ENCODE results near the gene METTL26.

METTL26 gene

DNA sequence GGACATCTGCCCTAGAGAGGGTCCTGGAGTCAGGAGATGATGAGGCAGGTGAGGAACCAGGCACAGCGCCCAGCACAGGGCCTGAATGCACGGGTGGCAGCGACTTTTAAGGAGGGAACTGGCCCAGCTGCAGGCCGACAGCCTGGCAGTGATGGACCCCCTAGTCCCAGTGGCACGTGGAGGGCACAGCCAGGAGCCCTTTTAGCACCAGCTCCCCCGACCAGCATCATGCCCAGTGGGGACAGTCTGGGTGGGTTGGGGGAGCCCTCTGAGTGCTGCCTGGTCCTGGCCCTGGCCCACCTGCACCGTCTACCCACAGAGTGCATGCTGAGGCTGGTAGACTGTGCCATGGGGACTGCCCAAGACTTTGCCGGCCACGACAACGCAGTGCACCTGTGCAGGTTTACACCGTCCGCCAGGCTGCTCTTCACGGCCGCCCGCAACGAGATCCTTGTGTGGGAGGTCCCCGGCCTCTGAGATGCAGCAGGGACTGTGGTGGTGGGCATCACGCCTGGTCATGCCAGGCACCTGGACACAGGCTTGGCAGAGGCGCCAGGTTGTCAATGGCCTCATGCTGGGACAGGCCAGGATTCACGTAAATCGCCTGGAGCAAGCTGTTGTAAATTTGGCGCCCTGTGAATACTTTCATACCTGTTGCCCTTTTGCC is 31.1 kb upstream of the METTL26 start:
- TF ChIP-seq, protein P1, sequence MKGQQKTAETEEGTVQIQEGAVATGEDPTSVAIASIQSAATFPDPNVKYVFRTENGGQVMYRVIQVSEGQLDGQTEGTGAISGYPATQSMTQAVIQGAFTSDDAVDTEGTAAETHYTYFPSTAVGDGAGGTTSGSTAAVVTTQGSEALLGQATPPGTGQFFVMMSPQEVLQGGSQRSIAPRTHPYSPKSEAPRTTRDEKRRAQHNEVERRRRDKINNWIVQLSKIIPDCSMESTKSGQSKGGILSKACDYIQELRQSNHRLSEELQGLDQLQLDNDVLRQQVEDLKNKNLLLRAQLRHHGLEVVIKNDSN (IDR thresholded peaks at IDR 0.05) = no peak
- no peak for TF ChIP-seq TAF1 (IDR thresholded peaks at IDR 0.05; ENCODE audit: low read depth)
- TF ChIP-seq RAD21 (IDR thresholded peaks at IDR 0.05; ENCODE audit: low read depth) = no peak
- no peak for TF ChIP-seq EP300 (IDR thresholded peaks at IDR 0.05; ENCODE audit: borderline replicate concordance)
- TF ChIP-seq YY1 (IDR thresholded peaks at IDR 0.05; ENCODE audit: low read depth) = no peak
- no peak for TF ChIP-seq NFIC (IDR thresholded peaks at IDR 0.05)
- TF ChIP-seq ZBTB7A (IDR thresholded peaks at IDR 0.05; ENCODE audit: low read depth) = no peak

DNA sequence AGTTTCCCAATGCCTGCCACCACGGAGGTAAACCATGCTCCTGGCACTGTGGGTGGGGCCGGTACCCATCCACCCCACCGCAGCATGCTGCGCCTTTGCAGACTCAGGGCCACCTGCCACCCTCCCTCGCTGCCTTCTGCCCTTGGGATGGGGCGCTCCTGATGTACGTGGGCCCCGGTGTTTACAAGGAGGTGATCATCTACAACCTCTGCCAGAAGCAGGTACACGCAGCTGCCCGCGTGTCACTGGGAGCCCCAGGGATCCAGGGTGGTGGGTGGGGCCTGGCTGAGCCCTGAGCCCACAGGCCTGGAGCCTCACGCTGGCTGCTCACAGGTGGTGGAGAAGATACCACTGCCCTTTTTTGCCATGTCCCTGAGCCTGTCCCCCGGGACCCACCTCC is 30.5 kb upstream of the METTL26 start:
- TF ChIP-seq, protein P1 (IDR thresholded peaks at IDR 0.05) = no peak
- TF ChIP-seq EGR1 (IDR thresholded peaks at IDR 0.05) = no peak
- TF ChIP-seq, protein P2, sequence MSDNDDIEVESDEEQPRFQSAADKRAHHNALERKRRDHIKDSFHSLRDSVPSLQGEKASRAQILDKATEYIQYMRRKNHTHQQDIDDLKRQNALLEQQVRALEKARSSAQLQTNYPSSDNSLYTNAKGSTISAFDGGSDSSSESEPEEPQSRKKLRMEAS (IDR thresholded peaks at IDR 0.05) = no peak
- TF ChIP-seq TAF1 (IDR thresholded peaks at IDR 0.05; ENCODE audit: low read depth) = no peak
- TF ChIP-seq CREB1 (IDR thresholded peaks at IDR 0.05; ENCODE audit: low read depth) = no peak
- no peak for TF ChIP-seq NFIC (IDR thresholded peaks at IDR 0.05)
- no peak for TF ChIP-seq FOXM1 (IDR thresholded peaks at IDR 0.05; ENCODE audit: borderline replicate concordance, low read depth)
- no peak for TF ChIP-seq CEBPB (IDR thresholded peaks at IDR 0.05)
- TF ChIP-seq TEAD4 (IDR thresholded peaks at IDR 0.05) = no peak
- no peak for TF ChIP-seq ZBTB7A (IDR thresholded peaks at IDR 0.05; ENCODE audit: low read depth)
- TF ChIP-seq YY1 (IDR thresholded peaks at IDR 0.05; ENCODE audit: low read depth) = no peak
- no peak for TF ChIP-seq TCF12 (IDR thresholded peaks at IDR 0.05; ENCODE audit: low read depth)
- no peak for TF ChIP-seq RAD21 (IDR thresholded peaks at IDR 0.05; ENCODE audit: low read depth)
- no peak for TF ChIP-seq EP300 (IDR thresholded peaks at IDR 0.05; ENCODE audit: borderline replicate concordance)
- TF ChIP-seq, protein P3, sequence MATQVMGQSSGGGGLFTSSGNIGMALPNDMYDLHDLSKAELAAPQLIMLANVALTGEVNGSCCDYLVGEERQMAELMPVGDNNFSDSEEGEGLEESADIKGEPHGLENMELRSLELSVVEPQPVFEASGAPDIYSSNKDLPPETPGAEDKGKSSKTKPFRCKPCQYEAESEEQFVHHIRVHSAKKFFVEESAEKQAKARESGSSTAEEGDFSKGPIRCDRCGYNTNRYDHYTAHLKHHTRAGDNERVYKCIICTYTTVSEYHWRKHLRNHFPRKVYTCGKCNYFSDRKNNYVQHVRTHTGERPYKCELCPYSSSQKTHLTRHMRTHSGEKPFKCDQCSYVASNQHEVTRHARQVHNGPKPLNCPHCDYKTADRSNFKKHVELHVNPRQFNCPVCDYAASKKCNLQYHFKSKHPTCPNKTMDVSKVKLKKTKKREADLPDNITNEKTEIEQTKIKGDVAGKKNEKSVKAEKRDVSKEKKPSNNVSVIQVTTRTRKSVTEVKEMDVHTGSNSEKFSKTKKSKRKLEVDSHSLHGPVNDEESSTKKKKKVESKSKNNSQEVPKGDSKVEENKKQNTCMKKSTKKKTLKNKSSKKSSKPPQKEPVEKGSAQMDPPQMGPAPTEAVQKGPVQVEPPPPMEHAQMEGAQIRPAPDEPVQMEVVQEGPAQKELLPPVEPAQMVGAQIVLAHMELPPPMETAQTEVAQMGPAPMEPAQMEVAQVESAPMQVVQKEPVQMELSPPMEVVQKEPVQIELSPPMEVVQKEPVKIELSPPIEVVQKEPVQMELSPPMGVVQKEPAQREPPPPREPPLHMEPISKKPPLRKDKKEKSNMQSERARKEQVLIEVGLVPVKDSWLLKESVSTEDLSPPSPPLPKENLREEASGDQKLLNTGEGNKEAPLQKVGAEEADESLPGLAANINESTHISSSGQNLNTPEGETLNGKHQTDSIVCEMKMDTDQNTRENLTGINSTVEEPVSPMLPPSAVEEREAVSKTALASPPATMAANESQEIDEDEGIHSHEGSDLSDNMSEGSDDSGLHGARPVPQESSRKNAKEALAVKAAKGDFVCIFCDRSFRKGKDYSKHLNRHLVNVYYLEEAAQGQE (IDR thresholded peaks at IDR 0.05; ENCODE audit: low read depth) = no peak

DNA sequence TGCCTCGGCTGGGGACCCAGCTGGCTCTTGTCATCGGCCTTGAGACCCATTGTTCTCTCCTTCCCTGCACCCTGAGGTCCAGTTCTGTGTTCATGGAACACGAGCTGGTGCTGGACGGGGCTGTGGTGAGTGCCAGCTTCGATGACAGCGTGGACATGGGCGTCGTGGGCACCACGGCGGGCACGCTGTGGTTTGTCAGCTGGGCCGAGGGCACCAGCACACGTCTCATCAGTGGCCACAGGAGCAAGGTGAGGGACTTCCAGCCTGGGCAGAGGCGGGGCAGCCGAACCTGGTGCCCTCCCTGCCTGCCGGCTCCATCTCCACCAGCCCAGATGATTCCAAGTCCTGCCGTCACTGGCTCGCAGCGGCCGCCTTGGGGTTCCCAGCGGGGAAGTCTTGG is 26.5 kb upstream of the METTL26 start:
- TF ChIP-seq, protein P3 (IDR thresholded peaks at IDR 0.05; ENCODE audit: low read depth) = no peak
- TF ChIP-seq, protein P1 (IDR thresholded peaks at IDR 0.05) = no peak
- TF ChIP-seq RAD21 (IDR thresholded peaks at IDR 0.05; ENCODE audit: low read depth) = no peak
- no peak for TF ChIP-seq ZBTB7A (IDR thresholded peaks at IDR 0.05; ENCODE audit: low read depth)
- TF ChIP-seq NFIC (IDR thresholded peaks at IDR 0.05) = no peak
- TF ChIP-seq CREB1 (IDR thresholded peaks at IDR 0.05; ENCODE audit: low read depth) = no peak
- TF ChIP-seq TEAD4 (IDR thresholded peaks at IDR 0.05) = no peak
- TF ChIP-seq, protein P2 (IDR thresholded peaks at IDR 0.05) = no peak
- no peak for TF ChIP-seq FOXM1 (IDR thresholded peaks at IDR 0.05; ENCODE audit: borderline replicate concordance, low read depth)
- TF ChIP-seq YY1 (IDR thresholded peaks at IDR 0.05; ENCODE audit: low read depth) = no peak
- no peak for TF ChIP-seq EGR1 (IDR thresholded peaks at IDR 0.05)
- TF ChIP-seq TCF12 (IDR thresholded peaks at IDR 0.05; ENCODE audit: low read depth) = no peak
- TF ChIP-seq TAF1 (IDR thresholded peaks at IDR 0.05; ENCODE audit: low read depth) = no peak
- no peak for TF ChIP-seq EP300 (IDR thresholded peaks at IDR 0.05; ENCODE audit: borderline replicate concordance)
- no peak for TF ChIP-seq CEBPB (IDR thresholded peaks at IDR 0.05)

DNA sequence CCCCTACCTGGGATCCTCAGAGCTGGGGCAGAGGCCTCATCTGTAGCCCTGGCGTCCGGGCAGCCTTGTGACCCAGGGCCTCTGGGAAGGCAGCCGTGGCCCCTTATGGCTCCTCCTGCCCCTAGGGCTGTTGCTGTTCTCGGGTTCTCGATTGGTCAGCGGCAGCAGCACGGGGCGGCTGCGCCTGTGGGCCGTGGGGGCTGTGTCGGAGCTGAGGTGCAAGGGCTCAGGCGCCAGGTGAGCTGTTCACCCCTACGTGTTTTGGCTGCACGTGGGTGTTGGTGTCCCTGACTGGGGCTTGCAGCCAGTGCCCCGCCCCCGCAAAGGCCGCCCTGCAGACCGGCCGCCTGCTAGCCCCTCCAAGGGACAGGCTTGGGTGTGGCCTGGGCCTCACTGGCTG is 26.0 kb upstream of the METTL26 start:
- TF ChIP-seq, protein P1 (IDR thresholded peaks at IDR 0.05) = no peak
- TF ChIP-seq, protein P3 (IDR thresholded peaks at IDR 0.05; ENCODE audit: low read depth) = no peak
